ENCODE measurements around the gene RAPGEF5. TPM values are rescaled to one million over a fixed set of nuclear protein-coding genes. Genes with fewer than 3 reads are reported as not detected.

The RAPGEF5 gene
- total and polyA plus RNA-seq, 10 of the 15 experiments (the other 5 are each of a cell fraction or from before 2014, with no cell fraction given) = 0.38 to 4.0 (median 1.6) TPM; not detected in 1

DNA sequence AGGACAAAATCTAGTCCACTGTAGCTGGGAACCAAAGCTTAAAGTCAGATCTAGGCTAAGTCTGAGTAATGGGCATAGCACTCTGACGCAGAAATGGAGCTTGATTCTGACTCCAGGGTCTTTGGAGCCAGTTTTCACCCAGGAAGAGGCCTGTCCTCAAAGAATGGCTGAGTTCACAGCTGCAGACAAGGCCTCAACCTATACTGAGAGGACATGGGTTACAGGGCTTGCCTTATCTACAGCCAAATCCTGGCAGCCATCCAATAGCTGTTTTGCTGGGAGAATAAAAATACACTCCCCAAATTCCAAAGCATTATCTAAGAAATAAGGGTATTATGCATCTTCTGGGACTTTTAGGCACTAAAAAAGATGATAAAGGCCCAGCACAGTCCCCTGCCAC lies 154.8 kb downstream of the RAPGEF5 start (continued):
- TF ChIP-seq, protein P1, sequence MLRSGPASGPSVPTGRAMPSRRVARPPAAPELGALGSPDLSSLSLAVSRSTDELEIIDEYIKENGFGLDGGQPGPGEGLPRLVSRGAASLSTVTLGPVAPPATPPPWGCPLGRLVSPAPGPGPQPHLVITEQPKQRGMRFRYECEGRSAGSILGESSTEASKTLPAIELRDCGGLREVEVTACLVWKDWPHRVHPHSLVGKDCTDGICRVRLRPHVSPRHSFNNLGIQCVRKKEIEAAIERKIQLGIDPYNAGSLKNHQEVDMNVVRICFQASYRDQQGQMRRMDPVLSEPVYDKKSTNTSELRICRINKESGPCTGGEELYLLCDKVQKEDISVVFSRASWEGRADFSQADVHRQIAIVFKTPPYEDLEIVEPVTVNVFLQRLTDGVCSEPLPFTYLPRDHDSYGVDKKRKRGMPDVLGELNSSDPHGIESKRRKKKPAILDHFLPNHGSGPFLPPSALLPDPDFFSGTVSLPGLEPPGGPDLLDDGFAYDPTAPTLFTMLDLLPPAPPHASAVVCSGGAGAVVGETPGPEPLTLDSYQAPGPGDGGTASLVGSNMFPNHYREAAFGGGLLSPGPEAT (IDR thresholded peaks at IDR 0.05; ENCODE audit: low read depth) = no peak
- no peak for TF ChIP-seq GABPA (IDR thresholded peaks at IDR 0.05; ENCODE audit: low read depth)

DNA sequence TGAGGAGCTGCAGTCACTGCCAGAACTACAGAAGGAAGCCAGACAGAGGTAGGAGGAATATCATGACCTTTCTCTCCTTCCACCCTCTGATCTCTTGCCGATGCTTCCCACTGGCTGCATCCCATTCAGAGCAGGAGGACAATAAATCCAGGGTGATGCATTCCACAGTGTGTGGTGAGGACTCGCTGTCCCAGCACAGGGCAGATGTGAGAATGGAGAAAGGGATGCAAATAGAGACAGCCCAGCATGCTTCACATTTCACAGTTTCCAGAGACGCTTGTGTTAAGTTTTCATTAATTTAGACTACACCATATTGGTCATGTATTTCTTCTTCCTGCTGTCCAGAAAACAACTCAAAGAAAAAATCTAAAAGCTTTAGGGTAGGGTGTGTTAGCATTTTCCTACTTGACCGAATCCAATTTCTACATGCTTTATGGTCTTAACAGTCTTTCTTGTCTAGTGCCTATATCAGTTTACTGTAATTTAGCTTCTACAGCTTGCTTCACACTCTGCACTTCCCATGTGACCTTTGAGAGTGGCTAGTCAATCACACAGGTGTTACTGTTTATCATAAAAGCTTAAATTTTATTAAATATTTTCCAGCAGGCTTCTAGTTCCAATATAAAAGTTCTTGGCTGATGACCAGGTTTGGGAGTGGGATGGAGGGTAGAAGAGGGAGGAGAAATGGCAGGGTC lies 155.6 kb downstream of the RAPGEF5 start:
- H3K4me2 ChIP-seq (ENCODE audit: control insufficient read depth, insufficient read depth) = no peak overlapping the region
- H3K79me2 ChIP-seq (ENCODE audit: control insufficient read depth, insufficient read depth, low read length) = no peaks in the 10 kb centered on the region
- no peaks in the 10 kb centered on the region for H3K9me3 ChIP-seq (replicated peaks; ENCODE audit: control insufficient read depth, insufficient read depth, low read length)
- H3K4me1 ChIP-seq (ENCODE audit: control insufficient read depth, insufficient read depth, low read length) = no peaks in the 10 kb centered on the region
- ChIA-PET POLR2A (no interaction called here), SMC1A (ENCODE audit: uncharacterized antibody, unreplicated experiment) (interaction anchor here (0.8 to 1.7 kb wide), 3 partner anchors 12 to 91 kb away, joined by 3 to 5 read pairs (median 4); no protein-coding TSS in a partner anchor), RAD21 (ENCODE audit: unreplicated experiment) (no interaction called here), CTCF (interaction anchor here (1.2 kb wide), 1 partner anchor 251 kb away, joined by 3 read pairs; no protein-coding TSS in a partner anchor)
- intact Hi-C loops (cut with micrococcal nuclease; ENCODE audit: unreplicated experiment) (no loop called here), in situ Hi-C loops (cut with MboI) (no loop called here)
- H3K27ac ChIP-seq (ENCODE audit: control insufficient read depth, insufficient read depth) = no peak overlapping the region
- H3K27me3 ChIP-seq (replicated peaks in 1 of 2; ENCODE audit: control insufficient read depth in 2 of 2, insufficient read depth in 2 of 2, low read length in 1 of 2) = no peaks in the 10 kb centered on the region
- DNase-seq (ENCODE audit: low read depth, low spot score) (no peak), FAIRE-seq (peak; percentile 31), ATAC-seq (no peak)
- H3K9ac ChIP-seq (ENCODE audit: control insufficient read depth, insufficient read depth, low read length) = no peak overlapping the region
- no TSS peak for BruUV-seq (replicated peaks)
- H3K36me3 ChIP-seq (ENCODE audit: control insufficient read depth in 2 of 2, insufficient read depth in 2 of 2, low read length in 1 of 2) = no peaks in the 10 kb centered on the region
- WGBS (ENCODE audit: insufficient coverage, insufficient replicate concordance, low lambda C conversion rate, missing lambda C conversion rate) = 54% methylated on average over 4 of the region's 4 CpGs
- H2AFZ ChIP-seq (ENCODE audit: control insufficient read depth, low read depth, low read length) = no peak overlapping the region
- H4K20me1 ChIP-seq (ENCODE audit: control insufficient read depth, insufficient read depth) = no peaks in the 10 kb centered on the region
- H3K4me3 ChIP-seq = no peak overlapping the region
- TF ChIP-seq ESRRA (IDR thresholded peaks at IDR 0.05; ENCODE audit: low read length) = no peak
- no peak for TF ChIP-seq IKZF1 (conservative IDR thresholded peaks at IDR 0.05)
- no peak for TF ChIP-seq TCF7 (IDR thresholded peaks at IDR 0.05; ENCODE audit: borderline replicate concordance)
- TF ChIP-seq EGR1 (IDR thresholded peaks at IDR 0.05; ENCODE audit: borderline replicate concordance in 1 of 2, low read depth in 2 of 2, low read length in 2 of 2) = no peak
- TF ChIP-seq POLR2AphosphoS2 (IDR thresholded peaks at IDR 0.05; ENCODE audit: low read depth, low read length) = no peak
- no peak for TF ChIP-seq POLR2A (IDR thresholded peaks at IDR 0.05; ENCODE audit: low read depth, low read length)
- no peak for TF ChIP-seq HDAC6 (IDR thresholded peaks at IDR 0.05; ENCODE audit: unreplicated experiment)
- TF ChIP-seq ZNF24 (IDR thresholded peaks at IDR 0.05) = no peak
- TF ChIP-seq KAT2A (conservative IDR thresholded peaks at IDR 0.05; ENCODE audit: control insufficient read depth, low read depth, low read length) = no peak
- TF ChIP-seq, protein P2, sequence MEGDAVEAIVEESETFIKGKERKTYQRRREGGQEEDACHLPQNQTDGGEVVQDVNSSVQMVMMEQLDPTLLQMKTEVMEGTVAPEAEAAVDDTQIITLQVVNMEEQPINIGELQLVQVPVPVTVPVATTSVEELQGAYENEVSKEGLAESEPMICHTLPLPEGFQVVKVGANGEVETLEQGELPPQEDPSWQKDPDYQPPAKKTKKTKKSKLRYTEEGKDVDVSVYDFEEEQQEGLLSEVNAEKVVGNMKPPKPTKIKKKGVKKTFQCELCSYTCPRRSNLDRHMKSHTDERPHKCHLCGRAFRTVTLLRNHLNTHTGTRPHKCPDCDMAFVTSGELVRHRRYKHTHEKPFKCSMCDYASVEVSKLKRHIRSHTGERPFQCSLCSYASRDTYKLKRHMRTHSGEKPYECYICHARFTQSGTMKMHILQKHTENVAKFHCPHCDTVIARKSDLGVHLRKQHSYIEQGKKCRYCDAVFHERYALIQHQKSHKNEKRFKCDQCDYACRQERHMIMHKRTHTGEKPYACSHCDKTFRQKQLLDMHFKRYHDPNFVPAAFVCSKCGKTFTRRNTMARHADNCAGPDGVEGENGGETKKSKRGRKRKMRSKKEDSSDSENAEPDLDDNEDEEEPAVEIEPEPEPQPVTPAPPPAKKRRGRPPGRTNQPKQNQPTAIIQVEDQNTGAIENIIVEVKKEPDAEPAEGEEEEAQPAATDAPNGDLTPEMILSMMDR (IDR thresholded peaks at IDR 0.05 in 2 of 3, conservative IDR thresholded peaks at IDR 0.05 in 1 of 3; ENCODE audit: control insufficient read depth in 2 of 3, extremely low read depth in 1 of 3, insufficient read depth in 1 of 3, low read depth in 3 of 3, low read length in 3 of 3) = no peak
- no peak for TF ChIP-seq PML (IDR thresholded peaks at IDR 0.05; ENCODE audit: low read length)
- no peak for TF ChIP-seq HDAC2 (IDR thresholded peaks at IDR 0.05)
- no peak for TF ChIP-seq CBX3 (IDR thresholded peaks at IDR 0.05; ENCODE audit: borderline replicate concordance, low read depth)
- TF ChIP-seq, protein P3, sequence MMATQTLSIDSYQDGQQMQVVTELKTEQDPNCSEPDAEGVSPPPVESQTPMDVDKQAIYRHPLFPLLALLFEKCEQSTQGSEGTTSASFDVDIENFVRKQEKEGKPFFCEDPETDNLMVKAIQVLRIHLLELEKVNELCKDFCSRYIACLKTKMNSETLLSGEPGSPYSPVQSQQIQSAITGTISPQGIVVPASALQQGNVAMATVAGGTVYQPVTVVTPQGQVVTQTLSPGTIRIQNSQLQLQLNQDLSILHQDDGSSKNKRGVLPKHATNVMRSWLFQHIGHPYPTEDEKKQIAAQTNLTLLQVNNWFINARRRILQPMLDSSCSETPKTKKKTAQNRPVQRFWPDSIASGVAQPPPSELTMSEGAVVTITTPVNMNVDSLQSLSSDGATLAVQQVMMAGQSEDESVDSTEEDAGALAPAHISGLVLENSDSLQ (IDR thresholded peaks at IDR 0.05) = no peak
- TF ChIP-seq, protein P4, sequence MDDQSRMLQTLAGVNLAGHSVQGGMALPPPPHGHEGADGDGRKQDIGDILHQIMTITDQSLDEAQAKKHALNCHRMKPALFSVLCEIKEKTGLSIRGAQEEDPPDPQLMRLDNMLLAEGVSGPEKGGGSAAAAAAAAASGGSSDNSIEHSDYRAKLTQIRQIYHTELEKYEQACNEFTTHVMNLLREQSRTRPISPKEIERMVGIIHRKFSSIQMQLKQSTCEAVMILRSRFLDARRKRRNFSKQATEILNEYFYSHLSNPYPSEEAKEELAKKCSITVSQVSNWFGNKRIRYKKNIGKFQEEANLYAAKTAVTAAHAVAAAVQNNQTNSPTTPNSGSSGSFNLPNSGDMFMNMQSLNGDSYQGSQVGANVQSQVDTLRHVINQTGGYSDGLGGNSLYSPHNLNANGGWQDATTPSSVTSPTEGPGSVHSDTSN (IDR thresholded peaks at IDR 0.05; ENCODE audit: insufficient replicate concordance, low read depth, low read length) = no peak
- TF ChIP-seq KLF5 (IDR thresholded peaks at IDR 0.05; ENCODE audit: partially characterized antibody) = no peak

Measured in GM12878 (cell line).